ENCODE measurements around the gene LRRN3.

LRRN3 gene

DNA sequence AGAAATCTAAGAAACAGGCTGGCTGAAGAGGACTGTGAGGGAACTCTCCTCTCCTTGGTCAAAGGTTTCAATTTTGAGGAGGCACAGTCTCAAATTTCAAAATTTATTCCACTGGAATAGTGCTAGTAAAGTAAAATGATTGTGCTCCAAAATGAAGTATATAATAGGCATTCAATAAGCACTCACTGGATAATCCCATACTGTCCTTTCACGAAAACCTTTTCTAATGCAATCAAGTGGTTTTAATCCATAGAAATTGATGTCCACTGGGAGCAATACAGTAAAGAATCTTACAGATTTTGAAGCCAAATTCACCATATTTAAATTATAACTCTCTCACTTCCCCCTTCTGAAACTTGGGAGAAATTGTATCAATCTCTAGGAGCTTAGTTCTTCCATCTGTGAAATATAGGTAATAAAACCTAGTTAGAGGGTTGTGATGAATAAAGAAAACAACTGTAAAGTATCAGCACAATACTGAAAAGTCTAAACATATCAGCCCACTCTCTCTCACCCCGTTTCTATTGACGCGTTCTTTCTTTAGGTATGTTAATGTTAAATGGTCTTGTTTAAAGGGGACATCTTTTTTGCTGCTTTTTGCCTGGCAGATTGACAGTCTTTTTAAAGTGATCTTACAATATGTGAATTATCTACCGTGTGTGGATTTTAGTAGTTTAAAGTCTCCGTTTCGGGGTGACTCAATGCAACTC lies 40.8 kb upstream of the LRRN3 start:
- Histone ChIP-seq H3K27me3 (replicated peaks; ENCODE audit: control insufficient read depth, insufficient read depth, low read length) (no peaks in the 10 kb centered on the region), H3K36me3 (ENCODE audit: control insufficient read depth, insufficient read depth, low read length) (no peaks in the 10 kb centered on the region), H3K4me3 (replicated peaks; ENCODE audit: low read depth, low read length) (no peak overlapping the region)
- DNase-seq (ENCODE audit: extremely low read depth, insufficient read length): no peak
- TF ChIP-seq, protein P1, sequence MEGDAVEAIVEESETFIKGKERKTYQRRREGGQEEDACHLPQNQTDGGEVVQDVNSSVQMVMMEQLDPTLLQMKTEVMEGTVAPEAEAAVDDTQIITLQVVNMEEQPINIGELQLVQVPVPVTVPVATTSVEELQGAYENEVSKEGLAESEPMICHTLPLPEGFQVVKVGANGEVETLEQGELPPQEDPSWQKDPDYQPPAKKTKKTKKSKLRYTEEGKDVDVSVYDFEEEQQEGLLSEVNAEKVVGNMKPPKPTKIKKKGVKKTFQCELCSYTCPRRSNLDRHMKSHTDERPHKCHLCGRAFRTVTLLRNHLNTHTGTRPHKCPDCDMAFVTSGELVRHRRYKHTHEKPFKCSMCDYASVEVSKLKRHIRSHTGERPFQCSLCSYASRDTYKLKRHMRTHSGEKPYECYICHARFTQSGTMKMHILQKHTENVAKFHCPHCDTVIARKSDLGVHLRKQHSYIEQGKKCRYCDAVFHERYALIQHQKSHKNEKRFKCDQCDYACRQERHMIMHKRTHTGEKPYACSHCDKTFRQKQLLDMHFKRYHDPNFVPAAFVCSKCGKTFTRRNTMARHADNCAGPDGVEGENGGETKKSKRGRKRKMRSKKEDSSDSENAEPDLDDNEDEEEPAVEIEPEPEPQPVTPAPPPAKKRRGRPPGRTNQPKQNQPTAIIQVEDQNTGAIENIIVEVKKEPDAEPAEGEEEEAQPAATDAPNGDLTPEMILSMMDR (IDR thresholded peaks at IDR 0.05; ENCODE audit: insufficient read depth, low read length, poor library complexity, severe bottlenecking): no peak

DNA sequence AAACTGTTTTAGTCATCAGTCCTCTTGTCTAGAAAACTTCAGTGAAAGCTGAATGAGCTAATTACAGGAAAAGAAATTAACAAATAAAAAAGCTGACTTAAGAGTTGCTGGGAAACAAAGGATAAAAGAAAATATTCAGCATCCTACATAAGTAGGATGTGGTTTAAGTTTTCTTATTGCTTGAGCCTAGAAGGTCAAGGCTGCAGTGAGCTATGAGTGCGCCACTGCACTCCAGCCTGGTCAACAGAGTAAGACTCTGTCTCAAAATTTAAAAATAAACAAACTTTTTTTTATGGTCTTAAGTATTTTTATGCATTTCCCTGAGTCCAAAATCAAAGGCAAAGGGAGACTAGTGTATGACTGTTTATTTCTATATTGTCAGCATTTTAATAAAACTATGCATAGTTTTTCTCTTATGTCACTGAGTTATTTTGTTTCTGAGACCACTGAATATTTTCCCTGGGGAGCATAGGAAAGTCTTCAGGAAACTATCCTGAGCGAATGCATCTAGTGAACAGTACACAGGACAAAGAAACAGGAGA lies 40.0 kb upstream of the LRRN3 start:
- TF ChIP-seq, protein P1 (IDR thresholded peaks at IDR 0.05; ENCODE audit: insufficient read depth, low read length, poor library complexity, severe bottlenecking): no peak
- no peak overlapping the region for H3K4me3 ChIP-seq (replicated peaks; ENCODE audit: low read depth, low read length)
- DNase-seq (ENCODE audit: extremely low read depth, insufficient read length): no peak

DNA sequence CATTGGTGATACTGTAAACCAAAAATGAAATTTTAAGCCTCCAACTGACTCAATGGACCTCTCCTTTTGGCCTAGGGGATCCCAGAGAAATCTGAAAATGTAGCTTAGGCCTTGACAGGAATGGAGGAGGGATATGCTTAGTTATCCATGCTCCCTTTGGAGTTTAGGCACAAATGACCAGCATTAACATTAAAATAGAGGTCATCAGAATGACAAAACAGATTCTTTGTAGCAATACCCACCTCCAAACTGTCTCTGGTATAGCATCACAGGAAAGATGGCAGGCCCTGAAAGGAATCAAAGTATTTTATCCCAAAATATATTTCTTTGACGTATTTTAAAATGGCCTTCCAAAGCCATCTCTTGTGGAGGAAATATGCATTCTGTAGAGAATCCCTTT lies 39.1 kb upstream of the LRRN3 start:
- Histone ChIP-seq H3K36me3 (ENCODE audit: control insufficient read depth, insufficient read depth, low read length) (no peaks in the 10 kb centered on the region), H3K4me3 (replicated peaks; ENCODE audit: low read depth, low read length) (no peak overlapping the region), H3K27me3 (replicated peaks; ENCODE audit: control insufficient read depth, insufficient read depth, low read length) (no peaks in the 10 kb centered on the region)
- no peak for DNase-seq (ENCODE audit: extremely low read depth, insufficient read length)
- TF ChIP-seq, protein P1 (IDR thresholded peaks at IDR 0.05; ENCODE audit: insufficient read depth, low read length, poor library complexity, severe bottlenecking): no peak

More for the DNA sequence above, 40.0 kb upstream of the LRRN3 start:
- Histone ChIP-seq H3K36me3 (ENCODE audit: control insufficient read depth, insufficient read depth, low read length) (no peaks in the 10 kb centered on the region), H3K27me3 (replicated peaks; ENCODE audit: control insufficient read depth, insufficient read depth, low read length) (no peaks in the 10 kb centered on the region)

DNA sequence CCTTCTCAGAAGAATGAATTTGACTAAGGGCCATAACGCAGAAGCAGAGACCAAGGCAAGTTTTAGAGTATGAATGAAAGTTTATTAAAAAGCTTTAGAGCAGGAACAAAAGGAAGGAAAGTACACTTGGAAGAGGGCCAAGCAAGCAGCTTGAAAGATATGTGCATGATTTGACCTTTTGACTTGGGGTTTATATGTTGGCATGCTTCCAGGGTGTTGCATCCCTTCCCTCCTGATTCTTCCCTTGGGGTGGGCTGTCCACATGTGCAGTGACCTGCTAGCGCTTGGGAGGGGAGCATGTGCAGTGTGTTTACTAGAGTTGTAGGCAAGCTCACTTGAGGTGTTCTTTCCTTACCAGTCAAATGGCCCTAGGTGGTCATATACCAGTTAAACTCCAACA lies 37.9 kb upstream of the LRRN3 start:
- no peaks in the 10 kb centered on the region for H3K36me3 ChIP-seq (ENCODE audit: control insufficient read depth, insufficient read depth, low read length)
- no peaks in the 10 kb centered on the region for H3K27me3 ChIP-seq (replicated peaks; ENCODE audit: control insufficient read depth, insufficient read depth, low read length)
- TF ChIP-seq, protein P1 (IDR thresholded peaks at IDR 0.05; ENCODE audit: insufficient read depth, low read length, poor library complexity, severe bottlenecking): no peak
- DNase-seq (ENCODE audit: extremely low read depth, insufficient read length): no peak
- no peak overlapping the region for H3K4me3 ChIP-seq (replicated peaks; ENCODE audit: low read depth, low read length)

DNA sequence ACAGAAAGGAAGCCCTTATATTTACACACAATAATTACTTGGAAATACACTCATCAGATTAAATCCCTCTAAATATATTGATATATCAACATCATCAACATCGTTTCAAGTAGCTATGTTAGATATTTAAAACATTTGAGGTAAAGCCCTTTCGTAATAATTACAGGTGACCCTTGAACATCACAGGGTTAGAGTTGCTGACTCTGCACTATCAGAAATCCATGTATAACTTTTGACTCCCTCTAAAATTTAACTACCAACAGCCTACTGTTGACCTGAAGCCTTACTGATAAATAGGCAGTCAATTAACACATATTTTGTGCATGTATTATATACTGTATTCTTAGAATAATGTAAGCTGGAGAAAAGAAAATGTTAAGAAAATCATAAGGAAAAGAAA lies 34.6 kb upstream of the LRRN3 start:
- TF ChIP-seq, protein P1 (IDR thresholded peaks at IDR 0.05; ENCODE audit: insufficient read depth, low read length, poor library complexity, severe bottlenecking): no peak
- no peaks in the 10 kb centered on the region for H3K36me3 ChIP-seq (ENCODE audit: control insufficient read depth, insufficient read depth, low read length)
- no peak for DNase-seq (ENCODE audit: extremely low read depth, insufficient read length)
- H3K4me3 ChIP-seq (replicated peaks; ENCODE audit: low read depth, low read length): no peak overlapping the region
- H3K27me3 ChIP-seq (replicated peaks; ENCODE audit: control insufficient read depth, insufficient read depth, low read length): no peaks in the 10 kb centered on the region
